ENCODE results near the gene UBTD1.

DNA sequence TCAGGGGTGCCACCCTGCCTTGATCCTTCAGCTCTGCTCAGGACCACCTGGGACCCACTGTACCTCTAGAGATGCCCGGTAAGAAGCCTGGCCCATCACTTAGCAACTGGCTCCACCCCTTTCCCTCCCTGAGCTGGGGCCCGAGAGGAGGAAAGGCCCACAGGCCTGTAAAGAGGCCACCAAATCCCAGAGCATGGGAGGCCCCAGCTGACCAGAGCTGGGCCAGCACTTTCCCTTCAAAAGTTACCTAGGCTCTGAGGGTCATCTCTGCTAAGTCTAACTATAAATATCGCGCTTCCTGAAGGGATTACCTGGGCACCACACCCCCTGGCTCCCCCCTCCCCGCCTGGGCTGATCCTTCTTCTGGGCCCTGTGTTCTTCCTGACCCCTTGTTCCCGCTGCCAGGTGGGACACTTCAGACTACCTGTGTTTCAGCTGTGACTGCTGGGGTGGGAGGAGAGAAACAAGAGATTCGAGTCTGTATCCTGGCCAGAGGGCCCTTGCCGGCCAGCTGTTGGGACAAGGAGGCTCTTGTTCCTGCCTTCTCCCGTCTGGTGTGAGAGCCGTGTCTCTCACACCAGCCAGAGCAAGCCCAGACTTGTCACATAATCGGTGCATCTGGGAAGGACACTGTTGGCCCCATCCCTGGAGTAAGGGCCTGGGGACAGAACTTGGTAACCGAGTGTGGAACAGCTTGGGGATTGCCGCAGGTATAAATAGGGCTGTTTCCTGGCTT is 51.0 kb downstream of the UBTD1 start:
- TF ChIP-seq IKZF1 (conservative IDR thresholded peaks at IDR 0.05): no peak
- no peak for TF ChIP-seq GABPA (IDR thresholded peaks at IDR 0.05; ENCODE audit: low read depth)
- TF ChIP-seq KAT2A (conservative IDR thresholded peaks at IDR 0.05; ENCODE audit: control insufficient read depth, low read depth, low read length): no peak
- TF ChIP-seq CEBPB (IDR thresholded peaks at IDR 0.05; ENCODE audit: borderline replicate concordance in 1 of 2, low read depth in 2 of 2, low read length in 2 of 2): no peak

Data from GM12878 (cell line).